Measurements from ENCODE around the gene CDIP1.

CDIP1 gene

DNA sequence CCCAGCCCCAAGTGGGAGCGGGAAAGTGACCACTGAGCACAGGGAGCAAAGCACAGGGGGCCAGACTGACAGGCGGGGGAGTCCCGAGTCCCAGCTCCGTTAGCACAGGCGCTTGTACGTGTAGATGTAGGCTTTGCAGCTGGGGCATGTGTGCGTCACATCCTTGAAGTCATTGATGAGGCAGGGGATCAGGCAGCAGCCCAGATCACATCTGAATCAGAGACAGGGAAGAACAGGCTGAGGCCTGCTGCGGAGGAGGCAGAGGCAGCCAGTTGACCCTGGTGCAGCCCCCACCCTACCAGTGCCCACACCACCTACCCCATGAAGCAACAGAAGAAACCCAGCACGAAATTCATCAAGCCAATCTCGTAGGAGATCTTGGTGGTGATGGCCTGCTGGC, 26.1 kb downstream of the CDIP1 start:
- TF ChIP-seq AEBP2 (tag by site-specific recombination; IDR thresholded peaks at IDR 0.05; ENCODE audit: borderline replicate concordance) (no peak), ZNF433 (tag by site-specific recombination; IDR thresholded peaks at IDR 0.05; ENCODE audit: low read depth) (no peak), ZNF645 (tag by site-specific recombination; IDR thresholded peaks at IDR 0.05) (no peak), KLF17 (tag by site-specific recombination; IDR thresholded peaks at IDR 0.05) (no peak)
- Histone ChIP-seq H3K27ac (ENCODE audit: extremely low read depth, low read depth, low read length) (no peak overlapping the region), H3K4me1 (ENCODE audit: control insufficient read depth, insufficient read depth, low read length) (no peaks in the 10 kb centered on the region), H3K36me3 (ENCODE audit: control insufficient read depth in 2 of 2, insufficient read depth in 1 of 2, low read length in 2 of 2) (peaks cover 0 to 73% of the 10 kb centered on the region in 2 experiments; a peak in 2 of 3 replicates), H3K4me3 (ENCODE audit: low read depth, low read length) (no peak overlapping the region), H3K9me3 (ENCODE audit: control insufficient read depth, insufficient read depth, low read depth, low read length) (no peaks in the 10 kb centered on the region)
- ChIA-PET CTCF (interaction anchor here (0.7 to 1.6 kb wide), 4 partner anchors 35 to 138 kb away, joined by 4 to 9 read pairs (median 6); no protein-coding TSS in a partner anchor), POLR2A (no interaction called here)

DNA sequence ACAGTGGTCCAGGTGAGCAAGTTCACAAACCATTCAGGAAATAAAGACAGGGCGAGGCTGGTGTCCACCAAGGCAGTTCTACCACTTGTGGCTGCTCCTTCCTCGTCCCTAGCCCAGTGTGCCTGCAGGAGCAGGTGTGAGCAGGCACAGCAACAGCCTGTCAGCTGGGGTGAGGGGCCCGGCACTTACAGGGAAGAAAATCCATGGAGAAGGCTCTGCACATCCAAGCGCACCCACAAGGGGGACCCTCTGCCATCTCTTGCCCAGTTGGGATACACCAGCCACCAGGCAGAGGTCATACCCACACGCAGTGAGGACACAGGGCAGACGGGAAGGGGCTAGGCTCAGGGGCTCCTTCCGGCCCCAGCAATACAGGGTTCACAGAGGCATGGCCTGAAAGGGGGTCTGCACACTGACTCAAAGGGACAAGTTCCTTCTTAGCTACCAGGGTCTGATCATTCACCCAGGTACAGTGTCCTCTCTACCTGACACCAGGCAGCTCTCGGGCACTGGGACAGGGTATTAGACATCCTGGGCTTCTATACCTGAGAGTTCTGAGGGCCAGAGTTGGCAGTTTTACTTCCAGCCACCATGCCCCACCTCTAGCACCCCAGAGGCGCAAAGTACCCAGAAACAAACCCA, 27.0 kb downstream of the CDIP1 start:
- H3K4me3 ChIP-seq (ENCODE audit: low read depth, low read length) = no peak overlapping the region
- CTCF ChIA-PET = interaction anchor here (0.6 to 1.6 kb wide), 9 partner anchors 10 to 212 kb away, joined by 3 to 9 read pairs (median 4); no protein-coding TSS in a partner anchor
- no peaks in the 10 kb centered on the region for H3K4me1 ChIP-seq (ENCODE audit: control insufficient read depth, insufficient read depth, low read length)
- POLR2A ChIA-PET = no interaction called here
- H3K36me3 ChIP-seq (ENCODE audit: control insufficient read depth in 2 of 2, insufficient read depth in 1 of 2, low read length in 2 of 2) = peaks cover 0 to 82% of the 10 kb centered on the region in 2 experiments; a peak in 2 of 3 replicates
- H3K9me3 ChIP-seq (ENCODE audit: control insufficient read depth, insufficient read depth, low read depth, low read length) = no peaks in the 10 kb centered on the region
- no peak overlapping the region for H3K27ac ChIP-seq (ENCODE audit: extremely low read depth, low read depth, low read length)
- TF ChIP-seq ZNF2 (tag by site-specific recombination; IDR thresholded peaks at IDR 0.05) = peak; percentile 70
- 0 out of 2 replicates have a peak, but pooled peaks have one; percentile 13 for TF ChIP-seq ZBTB17 (tag by site-specific recombination; IDR thresholded peaks at IDR 0.05)
- TF ChIP-seq FEZF1 (tag by site-specific recombination; IDR thresholded peaks at IDR 0.05) = no peak
- no peak for TF ChIP-seq ZNF544 (tag by site-specific recombination; IDR thresholded peaks at IDR 0.05)
- TF ChIP-seq ZNF473 (tag by site-specific recombination; IDR thresholded peaks at IDR 0.05) = no peak
- TF ChIP-seq, protein P1, sequence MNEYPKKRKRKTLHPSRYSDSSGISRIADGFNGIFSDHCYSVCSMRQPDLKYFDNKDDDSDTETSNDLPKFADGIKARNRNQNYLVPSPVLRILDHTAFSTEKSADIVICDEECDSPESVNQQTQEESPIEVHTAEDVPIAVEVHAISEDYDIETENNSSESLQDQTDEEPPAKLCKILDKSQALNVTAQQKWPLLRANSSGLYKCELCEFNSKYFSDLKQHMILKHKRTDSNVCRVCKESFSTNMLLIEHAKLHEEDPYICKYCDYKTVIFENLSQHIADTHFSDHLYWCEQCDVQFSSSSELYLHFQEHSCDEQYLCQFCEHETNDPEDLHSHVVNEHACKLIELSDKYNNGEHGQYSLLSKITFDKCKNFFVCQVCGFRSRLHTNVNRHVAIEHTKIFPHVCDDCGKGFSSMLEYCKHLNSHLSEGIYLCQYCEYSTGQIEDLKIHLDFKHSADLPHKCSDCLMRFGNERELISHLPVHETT (tag by site-specific recombination; IDR thresholded peaks at IDR 0.05) = no peak
- no peak for TF ChIP-seq RBAK (tag by site-specific recombination; IDR thresholded peaks at IDR 0.05)
- TF ChIP-seq ZNF600 (tag by site-specific recombination; IDR thresholded peaks at IDR 0.05) = no peak
- TF ChIP-seq IKZF3 (tag by site-specific recombination; IDR thresholded peaks at IDR 0.05) = no peak
- 0 out of 2 replicates have a peak, but pooled peaks have one; percentile 36 for TF ChIP-seq HIC1 (tag by site-specific recombination; IDR thresholded peaks at IDR 0.05)
- no peak for TF ChIP-seq ZFP37 (tag by site-specific recombination; IDR thresholded peaks at IDR 0.05)
- no peak for TF ChIP-seq ZSCAN5A (tag by site-specific recombination; IDR thresholded peaks at IDR 0.05)
- no peak for TF ChIP-seq ZNF48 (tag by site-specific recombination; IDR thresholded peaks at IDR 0.05)
- peak; percentile 92 for TF ChIP-seq SCRT2 (tag by site-specific recombination; IDR thresholded peaks at IDR 0.05)
- TF ChIP-seq ZNF529 (tag by site-specific recombination; IDR thresholded peaks at IDR 0.05; ENCODE audit: insufficient replicate concordance) = no peak
- TF ChIP-seq, protein P2, sequence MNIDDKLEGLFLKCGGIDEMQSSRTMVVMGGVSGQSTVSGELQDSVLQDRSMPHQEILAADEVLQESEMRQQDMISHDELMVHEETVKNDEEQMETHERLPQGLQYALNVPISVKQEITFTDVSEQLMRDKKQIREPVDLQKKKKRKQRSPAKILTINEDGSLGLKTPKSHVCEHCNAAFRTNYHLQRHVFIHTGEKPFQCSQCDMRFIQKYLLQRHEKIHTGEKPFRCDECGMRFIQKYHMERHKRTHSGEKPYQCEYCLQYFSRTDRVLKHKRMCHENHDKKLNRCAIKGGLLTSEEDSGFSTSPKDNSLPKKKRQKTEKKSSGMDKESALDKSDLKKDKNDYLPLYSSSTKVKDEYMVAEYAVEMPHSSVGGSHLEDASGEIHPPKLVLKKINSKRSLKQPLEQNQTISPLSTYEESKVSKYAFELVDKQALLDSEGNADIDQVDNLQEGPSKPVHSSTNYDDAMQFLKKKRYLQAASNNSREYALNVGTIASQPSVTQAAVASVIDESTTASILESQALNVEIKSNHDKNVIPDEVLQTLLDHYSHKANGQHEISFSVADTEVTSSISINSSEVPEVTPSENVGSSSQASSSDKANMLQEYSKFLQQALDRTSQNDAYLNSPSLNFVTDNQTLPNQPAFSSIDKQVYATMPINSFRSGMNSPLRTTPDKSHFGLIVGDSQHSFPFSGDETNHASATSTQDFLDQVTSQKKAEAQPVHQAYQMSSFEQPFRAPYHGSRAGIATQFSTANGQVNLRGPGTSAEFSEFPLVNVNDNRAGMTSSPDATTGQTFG (tag by site-specific recombination; IDR thresholded peaks at IDR 0.05; ENCODE audit: borderline replicate concordance) = no peak
- peak; percentile 69; the same call in 1 of the 2 replicates for TF ChIP-seq SCRT1 (tag by site-specific recombination; IDR thresholded peaks at IDR 0.05; ENCODE audit: borderline replicate concordance)
- no peak for TF ChIP-seq ZNF140 (tag by site-specific recombination; IDR thresholded peaks at IDR 0.05)
- TF ChIP-seq ZNF311 (tag by site-specific recombination; IDR thresholded peaks at IDR 0.05; ENCODE audit: borderline replicate concordance) = no peak
